BE2C (cell line): ENCODE measurements around the gene GHDC.
A peak's percentile ranks its signal among the peaks of the same experiment; 100 is the strongest.

Experiments
- DNase-seq: peaks from one replicate; pipeline ENCODE4 v3.0.0-alpha.2; 2020
- H3K27me3 ChIP-seq: fragments of 250-450 bp; sonication (Bioruptor Pico); 2 replicates; pipeline ENCODE4 v1.5.1; 2020; ENCODE audit warnings: mild to moderate bottlenecking
- H3K36me3 ChIP-seq: fragments of 250-450 bp; sonication (Bioruptor Pico); 2 replicates; pipeline ENCODE4 v1.5.1; 2020; ENCODE audit warnings: mild to moderate bottlenecking
- H3K4me1 ChIP-seq: fragments of 250-450 bp; sonication (Bioruptor Pico); 2 replicates; pipeline ENCODE4 v1.5.1; 2020
- H3K4me3 ChIP-seq: 2 replicates; pipeline ENCODE4 v1.5.1; 2011; ENCODE audit warnings: low read depth, low read length
- H3K9me3 ChIP-seq: fragments of 250-450 bp; sonication (Bioruptor Pico); 2 replicates; pipeline ENCODE4 v1.5.1; 2020
- TF ChIP-seq, protein P1 (sequence below): IDR thresholded peaks from 2 replicates; pipeline ENCODE4 v1.5.1; 2012; ENCODE audit warnings: mild to moderate bottlenecking, low read depth, low read length

The GHDC gene

GRCh38 chr17:42180411-42180921, 13.8 kb downstream of the GHDC start:
- Histone ChIP-seq H3K4me3 (peak overlapping the region; percentile 79), H3K4me1 (no peaks in the 10 kb centered on the region), H3K9me3 (no peaks in the 10 kb centered on the region), H3K27me3 (no peaks in the 10 kb centered on the region), H3K36me3 (peaks cover 4% of the 10 kb centered on the region)
- DNase-seq, result peak; percentile 34
- TF ChIP-seq, protein P1, sequence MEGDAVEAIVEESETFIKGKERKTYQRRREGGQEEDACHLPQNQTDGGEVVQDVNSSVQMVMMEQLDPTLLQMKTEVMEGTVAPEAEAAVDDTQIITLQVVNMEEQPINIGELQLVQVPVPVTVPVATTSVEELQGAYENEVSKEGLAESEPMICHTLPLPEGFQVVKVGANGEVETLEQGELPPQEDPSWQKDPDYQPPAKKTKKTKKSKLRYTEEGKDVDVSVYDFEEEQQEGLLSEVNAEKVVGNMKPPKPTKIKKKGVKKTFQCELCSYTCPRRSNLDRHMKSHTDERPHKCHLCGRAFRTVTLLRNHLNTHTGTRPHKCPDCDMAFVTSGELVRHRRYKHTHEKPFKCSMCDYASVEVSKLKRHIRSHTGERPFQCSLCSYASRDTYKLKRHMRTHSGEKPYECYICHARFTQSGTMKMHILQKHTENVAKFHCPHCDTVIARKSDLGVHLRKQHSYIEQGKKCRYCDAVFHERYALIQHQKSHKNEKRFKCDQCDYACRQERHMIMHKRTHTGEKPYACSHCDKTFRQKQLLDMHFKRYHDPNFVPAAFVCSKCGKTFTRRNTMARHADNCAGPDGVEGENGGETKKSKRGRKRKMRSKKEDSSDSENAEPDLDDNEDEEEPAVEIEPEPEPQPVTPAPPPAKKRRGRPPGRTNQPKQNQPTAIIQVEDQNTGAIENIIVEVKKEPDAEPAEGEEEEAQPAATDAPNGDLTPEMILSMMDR, result no peak

- Histone ChIP-seq H3K36me3 (peaks cover 7% of the 10 kb centered on the region), H3K4me1 (no peaks in the 10 kb centered on the region), H3K4me3 (peak overlapping the region; percentile 79), H3K9me3 (no peaks in the 10 kb centered on the region), H3K27me3 (no peaks in the 10 kb centered on the region)
- TF ChIP-seq, protein P1, result no peak
- peak; percentile 81 for DNase-seq
Observed at GRCh38 chr17:42179911-42180410, 14.3 kb downstream of the GHDC start.

DNA sequence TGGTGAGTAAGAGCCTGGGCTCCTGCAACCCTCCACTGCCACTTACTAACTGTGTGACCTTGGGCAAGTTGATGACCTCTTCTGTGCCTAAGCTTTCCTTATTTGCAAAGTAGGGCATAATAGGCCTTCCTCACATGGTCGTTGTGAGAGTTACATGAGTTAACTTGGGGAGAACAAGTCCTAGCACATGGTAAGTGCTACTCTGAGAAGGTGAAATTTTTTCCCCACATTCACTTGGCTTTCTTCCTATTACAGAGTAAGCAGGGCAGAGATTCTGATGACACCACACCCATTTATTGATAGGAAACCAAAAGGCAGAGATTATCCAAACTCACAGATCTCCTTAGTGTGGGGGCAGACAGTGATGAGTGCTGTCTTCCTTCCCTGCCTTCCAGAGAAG, 15.0 kb downstream of the GHDC start:
- H3K36me3 ChIP-seq, result peaks cover 10% of the 10 kb centered on the region
- H3K9me3 ChIP-seq, result no peaks in the 10 kb centered on the region
- DNase-seq, result no peak
- H3K4me1 ChIP-seq, result no peaks in the 10 kb centered on the region
- TF ChIP-seq, protein P1, result no peak
- H3K4me3 ChIP-seq, result no peak overlapping the region
- H3K27me3 ChIP-seq, result no peaks in the 10 kb centered on the region

GRCh38 chr17:42178817-42179216, 15.5 kb downstream of the GHDC start:
- no peaks in the 10 kb centered on the region for H3K4me1 ChIP-seq
- no peaks in the 10 kb centered on the region for H3K9me3 ChIP-seq
- TF ChIP-seq, protein P1, result no peak
- DNase-seq, result no peak
- no peak overlapping the region for H3K4me3 ChIP-seq
- peaks cover 10% of the 10 kb centered on the region for H3K36me3 ChIP-seq
- no peaks in the 10 kb centered on the region for H3K27me3 ChIP-seq

DNA sequence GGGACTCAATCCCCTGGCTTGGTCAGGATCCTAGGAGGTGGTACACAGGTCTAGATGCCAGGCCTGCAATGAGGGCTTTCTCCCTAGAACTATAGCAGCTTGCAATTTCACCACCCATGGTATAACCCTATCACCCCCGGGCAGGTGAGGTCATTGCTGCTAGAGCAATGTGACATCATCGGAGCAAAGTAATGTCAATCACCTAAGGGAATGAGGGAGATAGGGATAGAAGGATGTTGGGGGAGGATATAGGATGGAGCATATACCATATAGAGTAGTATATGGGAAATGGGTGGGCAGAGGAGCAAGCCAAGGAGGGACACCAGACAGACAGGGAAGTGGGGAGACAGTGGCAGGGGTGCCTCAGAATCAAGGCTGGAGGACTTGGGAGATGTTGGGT, 16.6 kb downstream of the GHDC start:
- Histone ChIP-seq H3K4me1 (no peaks in the 10 kb centered on the region), H3K9me3 (no peaks in the 10 kb centered on the region), H3K4me3 (no peak overlapping the region), H3K27me3 (no peaks in the 10 kb centered on the region), H3K36me3 (peaks cover 12% of the 10 kb centered on the region)
- TF ChIP-seq, protein P1, result no peak
- DNase-seq, result no peak

GRCh38 chr17:42174126-42174783, 20.0 kb downstream of the GHDC start:
- no peak for DNase-seq
- TF ChIP-seq, protein P1, result no peak

More at GRCh38 chr17:42174126-42174783, 20.0 kb downstream of the GHDC start:
- no peaks in the 10 kb centered on the region for H3K4me1 ChIP-seq
- peaks cover 19% of the 10 kb centered on the region for H3K36me3 ChIP-seq
- H3K27me3 ChIP-seq, result no peaks in the 10 kb centered on the region
- no peaks in the 10 kb centered on the region for H3K9me3 ChIP-seq
- H3K4me3 ChIP-seq, result no peak overlapping the region
